SK-N-SH (cell line): ENCODE data around the gene PSENEN. TPM values are rescaled to one million over a fixed set of nuclear protein-coding genes. Genes with fewer than 3 reads are reported as not detected.

Source experiments
- CTCF ChIA-PET: fragments of 300-600, 350-600 bp; formaldehyde crosslinking; extraction: SDS; loops from one replicate; lab custom pipeline; 2021; lab: Yijun Ruan, JAX
- POLR2A ChIA-PET: fragments of 350-600 bp; sonication (Branson Sonifier 250); formaldehyde crosslinking; extraction: SDS; loops from one replicate; lab custom pipeline; 2020; ENCODE audit warnings: antibody characterized with exemption, inconsistent platforms; lab: Yijun Ruan, JAX
- DNase-seq: peaks from one replicate; pipeline ENCODE4 v3.0.0; 2012
- H2AFZ ChIP-seq: fragments of 200-600 bp; sonication (generic); 2 replicates; pipeline ENCODE4 v1.8.1; 2016; ENCODE audit warnings: antibody characterized with exemption, mild to moderate bottlenecking, low read depth
- H3F3A ChIP-seq: fragments of 200-600 bp; sonication (generic); replicated peaks from 2 replicates; pipeline ENCODE3; 2016; ENCODE audit warnings: antibody characterized with exemption, mild to moderate bottlenecking; ENCODE audit not compliant: insufficient read depth
- H3K27ac ChIP-seq, 2 experiments: fragments of 200-500 bp in 1 of 2; fragments of 200-600 bp in 1 of 2; sonication (Bioruptor generic) in 1 of 2; sonication (generic), shearing (Covaris generic) in 1 of 2; 2 replicates each; pipeline versions ENCODE4 v1.5.1 to v1.6.1; 2014 to 2016; ENCODE audit warnings: low read depth in 2 of 2, inconsistent platforms in 1 of 2, low read length in 1 of 2, mild to moderate bottlenecking in 1 of 2, mixed read lengths in 1 of 2
- H3K27me3 ChIP-seq: fragments of 200-600 bp; sonication (generic), shearing (Covaris generic); 2 replicates; pipeline ENCODE4 v1.6.1; 2016; ENCODE audit warnings: mixed run types; ENCODE audit not compliant: insufficient read depth
- H3K36me3 ChIP-seq, 2 experiments: fragments of 200-500 bp in 1 of 2; fragments of 200-600 bp in 1 of 2; sonication (Bioruptor generic) in 1 of 2; sonication (generic) in 1 of 2; replicated peaks in 1 of 2; 2 replicates each; pipeline versions ENCODE3 to v1.5.1; 2014 to 2016; ENCODE audit warnings: low read length in 1 of 2, mild to moderate bottlenecking in 1 of 2; ENCODE audit not compliant: insufficient read depth in 2 of 2, control insufficient read depth in 1 of 2
- H3K4me1 ChIP-seq, 2 experiments: fragments of 200-500 bp in 1 of 2; fragments of 200-600 bp in 1 of 2; sonication (Bioruptor generic) in 1 of 2; sonication (generic), shearing (Covaris generic) in 1 of 2; 2 replicates each; pipeline versions ENCODE4 v1.5.1 to v1.6.1; 2014 to 2016; ENCODE audit warnings: low read depth in 1 of 2, low read length in 1 of 2, mixed run types in 1 of 2; ENCODE audit not compliant: insufficient read depth in 2 of 2, control insufficient read depth in 1 of 2
- H3K4me2 ChIP-seq: fragments of 200-600 bp; sonication (generic), shearing (Covaris generic); 2 replicates; pipeline ENCODE4 v1.6.1; 2017; ENCODE audit warnings: mixed run types
- H3K4me3 ChIP-seq, 2 experiments: fragments of 200-500 bp in 1 of 2; fragments of 200-600 bp in 1 of 2; sonication (Bioruptor generic) in 1 of 2; sonication (generic), shearing (Covaris generic) in 1 of 2; 2 replicates each; pipeline versions ENCODE4 v1.5.1 to v1.8.1; 2014 to 2016; ENCODE audit warnings: low read depth in 2 of 2, inconsistent platforms in 1 of 2, low read length in 1 of 2, mild to moderate bottlenecking in 1 of 2, mixed read lengths in 1 of 2, moderate library complexity in 1 of 2
- H3K79me2 ChIP-seq: fragments of 200-600 bp; sonication (generic); 2 replicates; pipeline ENCODE4 v1.8.1; 2017; ENCODE audit warnings: mild to moderate bottlenecking; ENCODE audit not compliant: insufficient read depth
- H3K9ac ChIP-seq: fragments of 200-600 bp; sonication (generic); 2 replicates; pipeline ENCODE4 v1.6.1; 2017; ENCODE audit warnings: mixed run types
- H3K9me2 ChIP-seq: fragments of 200-600 bp; sonication (generic); 2 replicates; pipeline ENCODE4 v1.6.1; 2017; ENCODE audit warnings: mixed run types
- H3K9me3 ChIP-seq: fragments of 200-600 bp; sonication (generic); 2 replicates; pipeline ENCODE4 v1.6.1; 2017; ENCODE audit warnings: mixed run types, mild to moderate bottlenecking, moderate library complexity
- H4K20me1 ChIP-seq: fragments of 200-600 bp; sonication (generic); 2 replicates; pipeline ENCODE4 v1.6.1; 2017; ENCODE audit warnings: mild to moderate bottlenecking, mixed run types; ENCODE audit not compliant: insufficient read depth
- EZH2phosphoT487 ChIP-seq: fragments of 200-600 bp; sonication (generic); IDR thresholded peaks from 2 replicates; pipeline ENCODE4 v1.6.1; 2017; ENCODE audit warnings: low read depth, mixed run types, mild to moderate bottlenecking, antibody characterized with exemption, moderate library complexity, borderline replicate concordance
- FOSL2 ChIP-seq: IDR thresholded peaks from 2 replicates; pipeline ENCODE4 v1.4.0; 2012; ENCODE audit warnings: low read depth, mild to moderate bottlenecking, moderate library complexity, borderline replicate concordance
- GABPA ChIP-seq: IDR thresholded peaks from 2 replicates; pipeline ENCODE4 v1.4.0; 2012; ENCODE audit warnings: low read depth, mild to moderate bottlenecking
- MEF2A ChIP-seq: IDR thresholded peaks from 2 replicates; pipeline ENCODE4 v1.4.0; 2012; ENCODE audit warnings: low read depth, borderline replicate concordance
- POLR2AphosphoS5 ChIP-seq: IDR thresholded peaks from 2 replicates; pipeline ENCODE4 v1.6.1; 2012; ENCODE audit warnings: low read depth, low read length
- WGBS: methylation state at CpG from one replicate; pipeline ENCODE4 v1.1.6; 2017; ENCODE audit warnings: low lambda C conversion rate; 5-methylcytosine and 5-hydroxymethylcytosine counted together
- polyA plus RNA-seq, 3 experiments: library from polyadenylated mRNA; depleted of rRNA; stranded (reverse); fragments of >200 nt; gene quantifications; 2 replicates each; pipeline ENCODE4 v1.2.3, GENCODE V29; 2012
- TF ChIP-seq, protein P1 (sequence below): IDR thresholded peaks from 2 replicates; pipeline ENCODE4 v1.6.1; 2012; ENCODE audit warnings: mild to moderate bottlenecking, low read depth, low read length, moderate library complexity

The PSENEN gene
- polyA plus RNA-seq, 1 of the 3 experiments (the other 2 are of a cell fraction) = 99.2 TPM

DNA sequence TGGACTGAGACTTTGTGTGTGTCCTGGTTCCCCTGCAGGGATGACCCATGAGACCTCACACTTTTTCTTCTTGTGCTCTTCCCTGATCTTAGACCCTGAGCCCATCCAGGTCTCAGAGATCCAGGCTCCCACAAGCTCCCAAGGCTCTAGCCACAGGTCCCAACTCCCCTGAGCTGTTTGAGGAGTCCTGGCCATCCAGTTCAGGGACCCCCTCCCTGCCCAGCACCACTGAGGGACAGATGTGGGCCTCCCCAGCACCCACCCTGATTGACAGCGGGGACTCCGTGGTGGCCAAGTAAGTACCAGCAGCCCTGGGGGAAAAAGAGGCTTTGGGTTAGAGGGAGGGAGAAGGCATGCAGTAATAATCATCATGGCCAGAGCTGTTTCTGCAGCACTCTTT is 14.2 kb downstream of the PSENEN start:
- TF ChIP-seq GABPA (no peak), MEF2A (no peak), EZH2phosphoT487 (no peak), POLR2AphosphoS5 (peak; percentile 37; the same call in 1 of the 2 replicates)
- Histone ChIP-seq H3K79me2 (peaks cover 27% of the 10 kb centered on the region), H3K9me2 (no peaks in the 10 kb centered on the region), H3K9ac (no peak overlapping the region), H2AFZ (no peak overlapping the region), H3K36me3 (peaks cover 7 to 28% of the 10 kb centered on the region in 2 experiments), H4K20me1 (peaks cover 4% of the 10 kb centered on the region), H3K9me3 (no peaks in the 10 kb centered on the region), H3K4me3 (0 out of 4 replicates have a peak overlapping the region, but pooled peaks of 1 of the 2 experiments have one; percentile 99), H3K27ac (no peak overlapping the region), H3K4me2 (peak overlapping the region; percentile 95; the same call in 1 of the 2 replicates), H3F3A (peaks cover 10% of the 10 kb centered on the region), H3K27me3 (no peaks in the 10 kb centered on the region), H3K4me1 (peaks cover 7 to 19% of the 10 kb centered on the region in 2 experiments; a peak in 3 of 4 replicates)
- CTCF ChIA-PET = interaction anchor here (0.8 to 1.3 kb wide), 3 partner anchors 13 to 60 kb away, joined by 3 to 4 read pairs (median 3); no protein-coding TSS in a partner anchor
- DNase-seq = no peak
- POLR2A ChIA-PET = interaction anchor here (0.5 kb wide), 1 partner anchor 251 kb away, joined by 3 read pairs; no protein-coding TSS in a partner anchor
- 100% methylated on average over 2 of the region's 2 CpGs for WGBS

DNA sequence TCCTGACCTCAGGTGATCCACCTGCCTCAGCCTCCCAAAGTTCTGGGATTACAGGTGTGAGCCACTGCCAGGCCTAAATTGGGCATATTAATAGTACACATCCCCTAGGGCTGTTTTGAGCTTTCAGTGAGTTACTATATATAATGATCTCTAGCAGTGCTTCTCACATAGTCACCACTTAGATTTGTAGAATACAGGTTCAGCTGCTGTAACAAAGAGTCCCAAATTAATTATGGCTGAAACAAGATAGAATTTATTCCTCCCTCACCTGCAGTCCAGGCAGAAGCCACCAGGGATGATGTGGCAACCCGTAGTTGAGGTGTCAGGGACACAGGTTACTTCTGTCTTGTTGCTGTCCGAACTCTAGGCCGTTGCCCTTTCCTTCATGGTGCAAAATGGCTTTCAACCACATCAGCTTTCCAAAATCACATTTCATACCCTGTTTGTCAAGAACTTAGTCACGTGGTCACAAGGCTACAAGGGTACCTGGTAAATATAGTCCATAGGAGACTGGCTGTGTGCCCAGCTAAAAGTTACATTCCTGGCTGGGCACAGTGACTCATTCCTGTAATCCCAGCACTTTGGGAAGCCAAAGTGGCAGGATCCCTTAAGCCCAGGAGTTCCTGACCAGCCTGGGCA is 15.4 kb downstream of the PSENEN start:
- POLR2A ChIA-PET = no interaction called here
- Histone ChIP-seq H3K4me1 (peaks cover 7 to 19% of the 10 kb centered on the region in 2 experiments; a peak in 3 of 4 replicates), H3K27me3 (no peaks in the 10 kb centered on the region), H3K4me2 (no peak overlapping the region), H3K79me2 (peaks cover 27% of the 10 kb centered on the region), H4K20me1 (peaks cover 4% of the 10 kb centered on the region), H3K4me3 (no peak overlapping the region), H3K27ac (no peak overlapping the region), H3K9ac (no peak overlapping the region), H3K9me2 (no peaks in the 10 kb centered on the region), H3F3A (peaks cover 10% of the 10 kb centered on the region), H3K9me3 (no peaks in the 10 kb centered on the region), H2AFZ (no peak overlapping the region), H3K36me3 (peaks cover 5 to 28% of the 10 kb centered on the region in 2 experiments)
- CTCF ChIA-PET = interaction anchor here (1.3 kb wide), 1 partner anchor 20 kb away, joined by 4 read pairs; no protein-coding TSS in a partner anchor
- TF ChIP-seq, protein P1, sequence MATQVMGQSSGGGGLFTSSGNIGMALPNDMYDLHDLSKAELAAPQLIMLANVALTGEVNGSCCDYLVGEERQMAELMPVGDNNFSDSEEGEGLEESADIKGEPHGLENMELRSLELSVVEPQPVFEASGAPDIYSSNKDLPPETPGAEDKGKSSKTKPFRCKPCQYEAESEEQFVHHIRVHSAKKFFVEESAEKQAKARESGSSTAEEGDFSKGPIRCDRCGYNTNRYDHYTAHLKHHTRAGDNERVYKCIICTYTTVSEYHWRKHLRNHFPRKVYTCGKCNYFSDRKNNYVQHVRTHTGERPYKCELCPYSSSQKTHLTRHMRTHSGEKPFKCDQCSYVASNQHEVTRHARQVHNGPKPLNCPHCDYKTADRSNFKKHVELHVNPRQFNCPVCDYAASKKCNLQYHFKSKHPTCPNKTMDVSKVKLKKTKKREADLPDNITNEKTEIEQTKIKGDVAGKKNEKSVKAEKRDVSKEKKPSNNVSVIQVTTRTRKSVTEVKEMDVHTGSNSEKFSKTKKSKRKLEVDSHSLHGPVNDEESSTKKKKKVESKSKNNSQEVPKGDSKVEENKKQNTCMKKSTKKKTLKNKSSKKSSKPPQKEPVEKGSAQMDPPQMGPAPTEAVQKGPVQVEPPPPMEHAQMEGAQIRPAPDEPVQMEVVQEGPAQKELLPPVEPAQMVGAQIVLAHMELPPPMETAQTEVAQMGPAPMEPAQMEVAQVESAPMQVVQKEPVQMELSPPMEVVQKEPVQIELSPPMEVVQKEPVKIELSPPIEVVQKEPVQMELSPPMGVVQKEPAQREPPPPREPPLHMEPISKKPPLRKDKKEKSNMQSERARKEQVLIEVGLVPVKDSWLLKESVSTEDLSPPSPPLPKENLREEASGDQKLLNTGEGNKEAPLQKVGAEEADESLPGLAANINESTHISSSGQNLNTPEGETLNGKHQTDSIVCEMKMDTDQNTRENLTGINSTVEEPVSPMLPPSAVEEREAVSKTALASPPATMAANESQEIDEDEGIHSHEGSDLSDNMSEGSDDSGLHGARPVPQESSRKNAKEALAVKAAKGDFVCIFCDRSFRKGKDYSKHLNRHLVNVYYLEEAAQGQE = no peak
- TF ChIP-seq FOSL2 = peak; percentile 21; the same call in 1 of the 2 replicates
- WGBS = 89% methylated on average over 4 of the region's 4 CpGs
- no peak for DNase-seq
